Keratinocyte (primary cell): ENCODE data around the gene GIPC3. TPM values are rescaled to one million over a fixed set of nuclear protein-coding genes. Genes with fewer than 3 reads are reported as not detected.

ENCODE experiments used
- DNase-seq: peaks from one replicate; pipeline ENCODE4 v3.0.0-alpha.2; 2011; ENCODE audit warnings: low read depth, missing footprints, low spot score
- FAIRE-seq: peaks from 2 replicates; lab custom pipeline; 2011; peaks lifted over from hg19 to GRCh38; lab: Jason Lieb, UNC
- H2AFZ ChIP-seq: 2 replicates; pipeline ENCODE4 v1.6.0; 2012; ENCODE audit warnings: low read length, control low read depth, inconsistent platforms; ENCODE audit not compliant: control insufficient read depth
- H3K27ac ChIP-seq: 2 replicates; pipeline ENCODE4 v1.5.1; 2011; ENCODE audit warnings: low read length; ENCODE audit not compliant: control insufficient read depth, insufficient read depth
- H3K27me3 ChIP-seq: 3 replicates; pipeline ENCODE4 v1.6.0; 2011; ENCODE audit warnings: low read length; ENCODE audit not compliant: control insufficient read depth, insufficient read depth; ENCODE audit errors: extremely low read depth
- H3K36me3 ChIP-seq, 2 experiments: 2 replicates in 1 of 2; 3 replicates in 1 of 2; pipeline ENCODE4 v1.5.1; 2011; ENCODE audit warnings: low read length in 2 of 2, mild to moderate bottlenecking in 1 of 2; ENCODE audit not compliant: control insufficient read depth in 2 of 2, insufficient read depth in 2 of 2; ENCODE audit errors: extremely low read depth in 1 of 2
- H3K4me1 ChIP-seq: 3 replicates; pipeline ENCODE4 v1.5.1; 2011; ENCODE audit warnings: low read length; ENCODE audit not compliant: control insufficient read depth, insufficient read depth; ENCODE audit errors: extremely low read depth
- H3K4me2 ChIP-seq: 3 replicates; pipeline ENCODE4 v1.6.0; 2011; ENCODE audit warnings: low read depth, low read length; ENCODE audit not compliant: control insufficient read depth, insufficient read depth; ENCODE audit errors: extremely low read depth
- H3K4me3 ChIP-seq, 3 experiments: fragments of 200-600 bp in 1 of 3; sonication (generic) in 1 of 3; 2 replicates in 2 of 3; 3 replicates in 1 of 3; pipeline ENCODE4 v1.5.1; 2011 to 2016; ENCODE audit warnings: low read length in 3 of 3, mild to moderate bottlenecking in 3 of 3, control low read depth in 2 of 3, inconsistent platforms in 1 of 3, low read depth in 1 of 3, mixed read lengths in 1 of 3, mixed run types in 1 of 3, moderate library complexity in 1 of 3; ENCODE audit not compliant: control insufficient read depth in 2 of 3, insufficient read depth in 2 of 3; ENCODE audit errors: extremely low read depth in 1 of 3
- H3K79me2 ChIP-seq: 2 replicates; pipeline ENCODE4 v1.6.0; 2012; ENCODE audit warnings: low read length; ENCODE audit not compliant: control insufficient read depth, insufficient read depth
- H3K9ac ChIP-seq: 3 replicates; pipeline ENCODE4 v1.6.0; 2011; ENCODE audit warnings: low read length; ENCODE audit not compliant: control insufficient read depth, insufficient read depth; ENCODE audit errors: extremely low read depth
- H3K9me1 ChIP-seq: 3 replicates; pipeline ENCODE4 v1.6.0; 2011; ENCODE audit warnings: low read length; ENCODE audit not compliant: control insufficient read depth, insufficient read depth; ENCODE audit errors: extremely low read depth
- H3K9me3 ChIP-seq: 2 replicates; pipeline ENCODE4 v1.5.1; 2012; ENCODE audit warnings: low read depth, low read length; ENCODE audit not compliant: control insufficient read depth
- H4K20me1 ChIP-seq: 3 replicates; pipeline ENCODE4 v1.6.0; 2011; ENCODE audit warnings: low read length; ENCODE audit not compliant: control insufficient read depth, insufficient read depth; ENCODE audit errors: extremely low read depth
- CTCF ChIP-seq, 3 experiments: IDR thresholded peaks in 1 of 3; conservative IDR thresholded peaks in 1 of 3; optimal IDR thresholded peaks in 1 of 3; 2 replicates in 2 of 3; 3 replicates in 1 of 3; pipeline versions ENCODE3 to v1.5.1; 2011; ENCODE audit warnings: low read length in 3 of 3, mild to moderate bottlenecking in 3 of 3, moderate library complexity in 2 of 3, control low read depth in 1 of 3, inconsistent platforms in 1 of 3; ENCODE audit not compliant: insufficient read depth in 2 of 3; ENCODE audit errors: extremely low read depth in 1 of 3
- EZH2 ChIP-seq: IDR thresholded peaks from one replicate; pipeline ENCODE4 v1.6.1; 2012; ENCODE audit warnings: inconsistent platforms, mild to moderate bottlenecking, low read length, moderate library complexity
- dilution Hi-C: fragments of 300-500 bp; cut with MboI; formaldehyde crosslinking; loops from one replicate; pipeline ENCODE4 v1.7.0; 2020; ENCODE audit warnings: low sequenced_read_pairs; ENCODE audit not compliant: extremely low pct_ligation_motif_present
- polyA plus RNA-seq, 5 experiments: library from polyadenylated mRNA; depleted of rRNA in 3 of 5; stranded (reverse) in 3 of 5; stranded (forward) in 1 of 5; unstranded in 1 of 5; fragments of >200 nt; gene quantifications; 1 replicate in 1 of 5; 2 replicates in 3 of 5; 3 replicates in 1 of 5; pipeline versions ENCODE4 v1.2.1 to v1.2.3, GENCODE V29; 2011 to 2012; ENCODE audit warnings: missing spikeins in 2 of 5, low read depth in 1 of 5, low replicate concordance in 1 of 5

The GIPC3 gene
- polyA plus RNA-seq, 1 donor (not counting 4 experiments of a cell fraction or from before 2014, with no cell fraction given), result not detected

- H3K4me3 ChIP-seq, result no peak overlapping the region
- no peaks in the 10 kb centered on the region for H3K79me2 ChIP-seq
- H3K4me2 ChIP-seq, result no peak overlapping the region
- no peak overlapping the region for H2AFZ ChIP-seq
- H3K9me3 ChIP-seq, result no peaks in the 10 kb centered on the region
- H3K36me3 ChIP-seq, result peaks cover 2 to 3% of the 10 kb centered on the region in 2 experiments
- dilution Hi-C loops, result no loop called here
- peaks cover 16% of the 10 kb centered on the region for H3K4me1 ChIP-seq
- FAIRE-seq (no peak), DNase-seq (no peak)
- no peaks in the 10 kb centered on the region for H3K9me1 ChIP-seq
- peak in 2 of 3 experiments; percentile 12 to 30 for TF ChIP-seq CTCF (optimal IDR thresholded peaks at IDR 0.05 in 1 of 3, IDR thresholded peaks at IDR 0.05 in 1 of 3, conservative IDR thresholded peaks at IDR 0.05 in 1 of 3; ENCODE audit: extremely low read depth in 1 of 3, insufficient read depth in 2 of 3, low read length in 3 of 3)
- no peak for TF ChIP-seq EZH2
- no peak overlapping the region for H3K27ac ChIP-seq
- no peaks in the 10 kb centered on the region for H3K27me3 ChIP-seq
- H4K20me1 ChIP-seq, result no peaks in the 10 kb centered on the region
- H3K9ac ChIP-seq, result no peak overlapping the region
Observed at GRCh38 chr19:3575260-3575741, 10.0 kb upstream of the GIPC3 start.

GRCh38 chr19:3575949-3576673 is 9.2 kb upstream of the GIPC3 start:
- DNase-seq (no peak), FAIRE-seq (no peak)
- H4K20me1 ChIP-seq, result no peaks in the 10 kb centered on the region
- H3K4me1 ChIP-seq, result peaks cover 16% of the 10 kb centered on the region
- no peak overlapping the region for H3K27ac ChIP-seq
- H3K27me3 ChIP-seq, result no peaks in the 10 kb centered on the region
- dilution Hi-C loops, result no loop called here
- no peaks in the 10 kb centered on the region for H3K9me3 ChIP-seq
- TF ChIP-seq CTCF (optimal IDR thresholded peaks at IDR 0.05 in 1 of 3, IDR thresholded peaks at IDR 0.05 in 1 of 3, conservative IDR thresholded peaks at IDR 0.05 in 1 of 3; ENCODE audit: extremely low read depth in 1 of 3, insufficient read depth in 2 of 3, low read length in 3 of 3) (no peak), EZH2 (no peak)
- H3K36me3 ChIP-seq, result peaks cover 2 to 3% of the 10 kb centered on the region in 2 experiments
- H2AFZ ChIP-seq, result no peak overlapping the region
- H3K4me2 ChIP-seq, result peak overlapping the region; percentile 92
- H3K9ac ChIP-seq, result peak overlapping the region; percentile 33
- no peaks in the 10 kb centered on the region for H3K79me2 ChIP-seq
- H3K4me3 ChIP-seq, result peak overlapping the region; percentile 25 to 71 (median 44)
- H3K9me1 ChIP-seq, result no peaks in the 10 kb centered on the region
